PC-3 (cell line): Measurements from ENCODE around the gene LYRM4.

Source experiments
- CTCF ChIP-seq: fragments of 300-600 bp; sonication (generic); conservative IDR thresholded peaks from 2 replicates; pipeline ENCODE4 v1.5.1; 2017; ENCODE audit warnings: antibody characterized with exemption, low read depth, mild to moderate bottlenecking, low read length
- EZH2phosphoT487 ChIP-seq: fragments of 300-600 bp; sonication (generic); IDR thresholded peaks from 2 replicates; pipeline ENCODE4 v1.6.1; 2018; ENCODE audit warnings: mild to moderate bottlenecking, antibody characterized with exemption, low read length, borderline replicate concordance

GRCh38 chr6:5181510-5182317 is 79.0 kb downstream of the LYRM4 start:
- TF ChIP-seq CTCF, result no peak
- no peak for TF ChIP-seq EZH2phosphoT487
